HG02981 (cell line): ENCODE results near the gene ZC3H7B.

Experiments used
- ATAC-seq: cut with Tn5 transposase; IDR thresholded peaks from one replicate; pipeline ENCODE4 v1.9.1; 2021; ENCODE audit warnings: mild to moderate bottlenecking, moderate library complexity; ENCODE audit not compliant: unreplicated experiment

Gene ZC3H7B

DNA sequence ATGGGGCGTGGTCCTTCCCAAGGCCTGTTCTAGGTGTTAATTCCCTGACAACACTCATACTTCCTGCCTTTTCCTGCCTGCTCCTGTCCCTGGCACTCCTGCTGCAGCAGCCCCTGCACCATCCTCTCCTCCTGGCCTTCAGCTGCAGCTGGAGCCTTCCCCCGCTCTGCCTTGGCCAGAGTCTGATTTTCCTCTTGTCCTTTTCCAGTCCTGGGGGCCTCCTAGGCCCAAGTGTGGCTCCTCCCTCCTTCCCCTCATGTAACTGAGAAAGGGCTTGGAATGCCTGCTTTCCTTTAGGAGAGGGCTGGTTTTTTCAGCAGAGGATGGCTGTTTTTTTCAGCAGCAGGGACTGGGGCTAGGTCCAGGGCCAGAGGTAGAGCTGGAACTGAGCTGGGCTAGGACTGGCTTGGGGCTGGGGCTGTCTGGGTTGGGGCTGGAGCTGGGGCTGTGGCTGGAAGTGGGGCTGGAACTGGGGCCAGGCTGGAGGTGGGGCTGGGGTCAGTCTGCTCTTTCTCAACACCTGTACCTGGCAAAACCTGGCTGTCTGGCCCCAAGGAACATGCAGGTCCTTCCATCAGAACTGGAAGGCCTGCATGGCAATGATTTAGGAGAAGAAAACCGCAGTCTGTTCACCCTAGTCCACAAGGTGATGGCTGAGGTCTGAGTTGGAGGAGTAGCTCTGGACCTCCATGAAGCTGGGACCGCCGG, 23.6 kb downstream of the ZC3H7B start:
- no peak for ATAC-seq

DNA sequence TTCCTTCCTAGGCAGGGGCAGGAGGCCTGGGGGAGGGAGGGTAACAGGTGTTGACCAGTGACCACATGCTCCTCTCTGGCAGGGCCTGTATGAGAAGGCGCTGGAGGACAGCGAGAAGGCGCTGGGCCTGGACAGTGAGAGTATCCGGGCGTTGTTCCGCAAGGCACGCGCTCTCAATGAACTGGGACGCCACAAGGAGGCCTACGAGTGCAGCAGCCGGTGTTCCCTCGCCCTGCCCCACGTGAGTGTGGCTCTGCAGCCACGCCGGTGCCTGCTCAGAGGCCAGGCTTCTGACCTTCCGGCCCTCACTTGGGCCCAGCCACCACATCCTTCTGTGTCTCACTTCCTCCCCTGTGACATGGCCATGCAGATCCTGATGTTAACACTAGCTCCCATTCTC, 25.8 kb downstream of the ZC3H7B start:
- no peak for ATAC-seq

DNA sequence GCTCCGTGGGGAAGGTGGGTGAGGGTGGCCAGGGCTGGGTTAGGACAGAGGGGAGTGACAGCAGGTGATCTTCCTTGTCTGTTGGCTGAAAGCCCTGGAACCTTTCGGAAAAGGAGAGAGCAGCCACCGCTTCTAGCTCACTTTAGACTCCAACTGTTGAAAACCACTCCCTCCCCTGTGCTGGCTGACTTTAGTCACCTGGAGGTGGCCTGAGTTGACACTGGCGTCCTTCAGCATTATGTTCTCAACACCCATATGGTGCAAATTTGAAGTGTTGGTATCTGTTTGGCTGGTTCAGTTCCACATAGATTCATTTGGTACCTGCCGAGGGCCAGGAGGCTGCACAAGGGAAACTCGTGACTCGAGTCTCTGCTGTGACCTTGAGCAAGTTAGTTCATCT, 28.8 kb downstream of the ZC3H7B start:
- ATAC-seq, result no peak

DNA sequence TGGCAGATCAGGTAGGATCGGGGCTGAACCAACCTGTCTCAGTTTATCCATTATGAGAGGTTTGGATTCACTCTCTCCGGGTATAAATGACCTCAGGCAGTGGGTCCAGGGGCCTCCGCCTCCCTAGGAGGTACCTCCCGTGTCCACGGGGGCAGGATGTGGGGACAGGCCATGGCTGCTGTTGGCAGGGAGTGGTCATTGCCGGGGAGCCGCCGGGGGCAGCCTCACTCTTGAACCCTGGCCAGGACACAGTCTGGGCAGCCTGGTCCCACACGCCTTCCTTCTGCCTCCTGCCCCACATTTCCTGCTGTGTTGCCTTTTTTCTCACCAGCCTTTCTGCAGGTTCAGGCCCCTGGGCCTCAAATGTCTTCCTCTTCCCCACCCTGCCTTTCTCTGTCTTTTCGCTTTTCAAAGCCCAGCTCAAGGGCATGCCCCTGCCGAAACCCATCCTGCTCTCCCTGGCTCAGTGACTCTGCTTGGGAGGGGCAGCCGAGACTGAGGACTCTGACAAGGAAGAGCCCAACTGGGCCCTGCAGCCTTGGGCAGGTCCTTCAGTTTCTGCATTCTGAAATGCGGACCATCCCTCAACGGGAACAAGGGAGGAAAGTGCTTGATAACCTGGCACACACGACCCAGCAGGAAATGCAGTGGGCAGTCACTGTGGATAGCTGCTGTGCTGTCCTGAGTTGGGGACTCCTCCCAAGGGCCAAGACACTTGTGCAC, 31.1 kb downstream of the ZC3H7B start:
- no peak for ATAC-seq

DNA sequence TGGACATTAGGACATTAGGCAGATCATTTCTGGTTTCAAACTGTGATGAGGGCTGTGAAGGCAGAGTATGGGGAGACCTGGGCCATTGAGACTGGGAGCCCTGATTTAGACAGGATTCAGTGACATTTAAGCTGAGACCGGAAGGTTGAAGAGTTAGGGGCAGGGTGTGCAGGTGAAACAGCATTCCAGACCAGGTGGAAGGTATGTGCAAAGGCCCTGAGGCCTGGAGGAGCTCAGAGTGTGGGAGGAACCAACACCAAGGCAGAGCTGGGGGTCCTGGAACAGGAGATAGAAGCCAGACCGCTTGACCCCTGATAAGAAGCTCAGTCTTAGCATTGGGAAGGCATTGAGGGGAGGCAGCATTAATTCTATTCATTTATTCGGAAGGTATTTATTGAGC, 32.5 kb downstream of the ZC3H7B start:
- ATAC-seq, result no peak

DNA sequence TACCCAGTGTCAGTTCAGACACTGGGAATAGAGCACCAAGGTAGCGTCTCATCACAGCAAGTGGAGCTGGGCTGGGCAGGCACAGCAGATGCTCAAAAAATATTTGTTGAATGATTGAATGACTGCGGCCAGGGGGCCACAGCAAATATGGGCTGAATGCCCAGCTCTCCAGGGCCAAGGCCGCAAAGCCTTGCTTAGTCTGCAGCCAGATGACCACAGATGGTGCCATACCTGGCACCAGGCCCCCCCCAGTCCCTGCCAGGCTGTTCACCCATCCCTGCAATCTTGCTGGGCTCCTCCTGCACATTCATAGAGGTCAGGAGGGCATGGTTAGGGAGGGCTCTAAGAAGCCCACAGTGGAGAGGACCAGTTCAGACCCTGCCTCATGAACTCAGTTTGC, 32.9 kb downstream of the ZC3H7B start:
- no peak for ATAC-seq

DNA sequence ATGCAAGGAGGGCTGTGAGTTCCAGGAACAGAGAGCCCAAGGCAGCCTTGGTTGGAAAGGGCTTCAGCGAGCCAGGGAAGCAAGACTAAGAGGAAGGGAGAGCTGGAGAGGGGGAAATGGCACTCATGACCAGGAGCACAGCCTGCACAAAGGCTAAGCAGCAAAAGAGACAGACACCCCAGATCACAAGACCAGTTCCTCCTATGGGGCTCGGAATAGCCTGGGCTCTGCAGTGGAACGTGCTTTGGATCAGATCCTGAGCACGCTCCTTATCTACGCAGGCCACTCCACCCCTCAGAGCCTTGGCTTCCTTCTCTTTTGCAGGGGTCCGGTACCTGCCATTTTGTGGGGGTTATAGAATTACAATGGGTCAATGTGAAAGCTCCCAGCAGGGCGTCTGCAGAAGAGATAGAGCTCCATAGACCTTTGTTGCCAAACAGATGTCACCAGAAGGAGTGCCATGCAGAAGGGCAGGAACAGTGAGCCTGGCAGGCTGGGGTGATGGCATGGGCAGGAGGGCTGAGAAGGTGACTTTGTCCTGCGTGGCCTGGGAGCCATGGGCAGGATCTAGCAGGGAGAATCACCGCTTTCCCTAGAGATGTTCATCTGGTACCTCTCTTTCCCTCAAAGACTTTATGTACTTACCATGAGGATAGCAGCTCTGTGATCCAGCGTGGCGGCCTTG, 33.8 kb downstream of the ZC3H7B start:
- no peak for ATAC-seq

DNA sequence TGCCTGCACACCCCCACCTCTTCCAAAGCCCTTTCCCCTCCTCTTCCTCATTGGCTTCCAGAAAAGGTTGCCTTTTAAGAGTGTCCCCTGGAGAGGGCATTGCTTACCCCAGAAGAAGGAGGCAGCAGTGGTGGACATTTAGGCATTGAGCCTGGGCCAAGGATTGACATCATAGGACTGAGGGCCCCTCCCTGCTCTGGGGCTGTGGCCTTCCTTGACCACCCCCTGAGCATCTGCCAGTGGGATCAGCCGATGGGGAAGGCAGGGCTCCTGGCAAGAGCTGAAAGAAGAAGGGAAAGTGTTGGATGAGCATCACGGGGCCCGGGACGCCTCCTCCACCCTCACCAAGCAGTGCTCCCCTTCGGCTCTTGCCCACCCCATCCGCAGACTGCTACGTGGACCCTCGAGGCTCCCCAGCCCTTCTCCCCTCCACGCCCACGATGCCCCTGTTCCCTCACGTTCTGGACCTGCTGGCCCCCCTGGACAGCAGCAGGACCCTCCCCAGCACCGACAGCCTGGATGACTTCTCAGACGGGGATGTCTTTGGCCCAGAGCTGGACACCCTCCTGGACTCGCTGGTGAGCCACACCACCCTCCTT, 37.4 kb downstream of the ZC3H7B start:
- no peak for ATAC-seq

DNA sequence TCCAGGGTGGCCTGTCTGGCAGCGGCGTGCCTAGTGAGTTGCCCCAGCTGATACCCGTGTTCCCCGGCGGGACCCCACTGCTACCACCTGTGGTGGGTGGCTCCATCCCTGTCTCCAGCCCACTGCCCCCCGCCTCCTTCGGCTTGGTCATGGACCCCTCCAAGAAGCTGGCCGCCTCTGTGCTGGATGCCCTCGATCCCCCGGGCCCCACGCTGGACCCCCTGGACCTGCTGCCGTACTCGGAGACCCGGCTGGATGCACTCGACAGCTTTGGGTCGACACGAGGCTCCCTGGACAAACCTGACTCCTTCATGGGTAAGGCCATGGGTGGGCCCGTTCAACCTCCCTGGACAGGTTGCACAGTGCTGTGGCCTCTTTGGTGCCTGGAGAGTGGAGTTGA, 38.5 kb downstream of the ZC3H7B start:
- ATAC-seq, result no peak

DNA sequence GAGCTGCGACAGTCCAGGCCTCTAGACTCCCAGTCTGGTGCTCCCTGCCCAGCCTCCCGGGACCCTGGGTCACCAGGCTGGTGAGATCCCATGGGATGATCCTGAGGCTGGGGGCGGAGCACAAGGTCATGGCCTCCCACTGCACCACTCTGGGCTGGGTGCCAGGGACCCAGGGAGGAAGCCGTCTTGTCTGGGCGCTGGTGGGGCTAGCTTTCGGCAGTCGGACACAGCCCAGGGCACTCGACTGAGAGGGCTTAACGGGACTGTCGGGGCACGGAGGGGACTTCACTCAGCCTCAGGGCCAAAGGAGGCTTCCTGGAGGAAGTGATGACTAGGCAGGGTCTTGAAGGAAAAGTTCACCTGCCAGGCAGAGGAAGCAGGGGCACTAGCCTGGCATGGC, 39.0 kb downstream of the ZC3H7B start:
- ATAC-seq, result no peak

DNA sequence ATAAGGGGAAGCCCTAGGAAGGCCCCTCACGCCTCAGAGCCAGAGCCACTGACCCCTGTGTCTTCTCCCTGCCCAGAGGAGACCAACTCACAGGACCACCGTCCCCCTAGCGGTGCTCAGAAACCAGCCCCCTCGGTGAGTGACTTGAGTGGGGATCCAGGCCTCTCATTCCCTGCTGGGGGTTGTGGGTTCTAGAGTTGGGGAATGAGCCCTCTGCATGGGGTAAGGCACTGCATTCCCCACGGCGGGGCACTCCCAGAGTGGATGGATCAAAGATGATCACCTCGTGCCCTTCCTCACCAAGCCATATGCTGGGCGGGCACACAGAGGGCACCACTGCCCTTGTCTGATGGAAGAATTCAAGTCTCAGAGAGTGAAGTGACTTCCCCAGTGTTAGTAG, 39.7 kb downstream of the ZC3H7B start:
- ATAC-seq, result no peak

DNA sequence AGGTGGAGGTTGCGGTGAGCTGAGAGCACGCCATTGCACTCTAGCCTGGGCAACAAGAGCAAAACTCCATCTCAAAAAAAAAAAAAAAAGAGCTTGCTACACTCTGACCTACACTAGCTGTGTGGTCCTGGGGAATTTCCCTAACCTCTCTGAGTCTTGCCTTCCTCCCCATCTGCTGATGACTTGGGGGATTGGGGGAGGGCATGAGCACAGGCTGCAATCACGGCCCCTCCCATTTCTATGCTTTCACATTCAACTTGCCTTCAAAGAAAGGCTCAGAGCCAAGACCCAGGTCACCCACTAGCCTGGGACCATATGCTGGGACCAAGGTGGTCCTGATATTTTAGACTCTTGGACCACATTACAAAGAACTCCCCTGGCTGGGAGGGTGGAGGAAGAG, 40.7 kb downstream of the ZC3H7B start:
- no peak for ATAC-seq

DNA sequence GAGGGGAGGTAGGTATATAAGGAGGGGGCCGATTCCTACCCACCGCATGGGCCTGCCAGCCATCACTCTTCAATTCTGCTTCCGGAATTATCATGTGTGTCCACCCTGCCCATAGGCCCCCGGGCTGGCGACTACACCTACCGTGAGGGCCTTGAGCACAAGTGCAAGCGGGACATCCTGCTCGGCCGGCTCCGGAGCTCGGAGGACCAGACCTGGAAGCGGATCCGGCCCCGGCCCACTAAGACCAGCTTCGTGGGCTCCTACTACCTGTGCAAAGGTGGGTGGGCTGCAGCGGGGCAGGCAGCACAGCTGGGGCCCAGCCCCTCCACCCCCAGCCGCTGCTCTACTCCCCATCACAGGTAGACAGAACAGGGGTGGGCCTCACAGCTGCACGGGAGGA, 42.0 kb downstream of the ZC3H7B start:
- no peak for ATAC-seq

DNA sequence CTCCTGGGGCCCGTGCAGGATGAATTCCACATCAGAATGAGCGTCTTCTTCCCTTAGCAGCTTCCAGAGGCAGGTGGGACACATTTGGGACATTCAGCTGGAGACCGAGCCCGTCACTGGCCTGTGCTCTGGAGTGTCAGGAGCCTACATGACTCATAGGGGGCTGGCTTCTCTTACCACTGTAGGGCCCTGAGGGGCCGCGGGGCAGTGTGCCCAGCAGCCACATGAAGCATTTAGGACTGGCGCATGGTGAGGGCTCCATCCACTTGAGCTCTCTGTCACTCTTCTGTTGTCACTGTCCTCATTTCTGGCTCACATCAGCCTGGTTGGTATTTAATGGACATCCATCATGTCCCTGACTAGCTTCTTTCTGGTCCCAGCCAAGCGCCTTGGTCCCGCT, 42.4 kb downstream of the ZC3H7B start:
- no peak for ATAC-seq

DNA sequence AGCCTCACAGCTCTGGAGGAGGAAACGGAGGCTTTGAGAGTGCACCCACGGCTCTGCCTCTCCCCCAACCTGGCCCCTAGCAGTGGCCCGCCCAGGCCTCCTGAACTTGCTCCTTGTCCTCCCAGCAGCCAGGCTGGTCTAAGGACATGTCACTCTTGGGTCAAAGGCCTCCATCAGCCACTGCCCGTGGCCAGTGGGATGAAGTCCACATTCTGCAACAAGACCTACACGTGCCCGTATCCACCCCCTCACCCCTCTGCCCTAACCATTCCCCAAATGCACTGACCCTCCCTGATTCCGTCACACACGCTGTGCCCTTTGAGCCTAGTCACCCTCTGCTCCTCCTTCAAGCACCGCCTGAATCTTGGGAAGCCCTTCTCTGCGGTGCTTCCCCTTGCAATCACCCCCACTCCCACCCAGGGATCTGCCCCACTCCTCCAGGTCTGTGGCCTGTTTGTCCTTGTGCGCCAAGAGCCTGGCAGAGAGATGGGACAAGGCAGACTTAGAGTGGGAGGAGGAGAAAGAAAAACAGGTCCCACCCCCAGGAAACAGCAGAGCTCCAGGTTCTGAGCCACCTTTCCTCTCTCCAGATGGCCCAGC, 43.0 kb downstream of the ZC3H7B start:
- no peak for ATAC-seq

DNA sequence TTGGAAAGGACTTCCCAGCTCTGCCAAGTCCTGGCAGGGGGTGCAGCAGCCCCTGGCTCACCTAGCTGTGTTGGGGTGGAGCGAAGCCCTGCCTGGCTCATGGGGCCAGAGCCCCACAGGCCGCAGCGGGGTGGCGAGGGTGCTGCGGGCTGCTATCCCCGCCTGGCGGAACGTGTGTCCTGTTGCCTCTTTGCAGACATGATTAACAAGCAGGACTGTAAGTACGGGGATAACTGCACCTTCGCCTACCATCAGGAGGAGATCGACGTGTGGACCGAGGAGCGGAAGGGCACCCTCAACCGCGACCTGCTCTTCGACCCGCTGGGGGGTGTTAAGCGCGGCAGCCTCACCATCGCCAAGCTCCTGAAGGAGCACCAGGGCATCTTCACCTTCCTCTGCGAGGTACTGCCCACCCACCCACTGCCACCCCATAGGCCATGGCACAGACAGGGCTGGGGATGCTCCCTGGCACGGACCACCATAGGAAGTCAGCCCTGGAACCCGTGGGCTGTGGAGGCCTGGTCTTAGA, 44.5 kb downstream of the ZC3H7B start:
- no peak for ATAC-seq

DNA sequence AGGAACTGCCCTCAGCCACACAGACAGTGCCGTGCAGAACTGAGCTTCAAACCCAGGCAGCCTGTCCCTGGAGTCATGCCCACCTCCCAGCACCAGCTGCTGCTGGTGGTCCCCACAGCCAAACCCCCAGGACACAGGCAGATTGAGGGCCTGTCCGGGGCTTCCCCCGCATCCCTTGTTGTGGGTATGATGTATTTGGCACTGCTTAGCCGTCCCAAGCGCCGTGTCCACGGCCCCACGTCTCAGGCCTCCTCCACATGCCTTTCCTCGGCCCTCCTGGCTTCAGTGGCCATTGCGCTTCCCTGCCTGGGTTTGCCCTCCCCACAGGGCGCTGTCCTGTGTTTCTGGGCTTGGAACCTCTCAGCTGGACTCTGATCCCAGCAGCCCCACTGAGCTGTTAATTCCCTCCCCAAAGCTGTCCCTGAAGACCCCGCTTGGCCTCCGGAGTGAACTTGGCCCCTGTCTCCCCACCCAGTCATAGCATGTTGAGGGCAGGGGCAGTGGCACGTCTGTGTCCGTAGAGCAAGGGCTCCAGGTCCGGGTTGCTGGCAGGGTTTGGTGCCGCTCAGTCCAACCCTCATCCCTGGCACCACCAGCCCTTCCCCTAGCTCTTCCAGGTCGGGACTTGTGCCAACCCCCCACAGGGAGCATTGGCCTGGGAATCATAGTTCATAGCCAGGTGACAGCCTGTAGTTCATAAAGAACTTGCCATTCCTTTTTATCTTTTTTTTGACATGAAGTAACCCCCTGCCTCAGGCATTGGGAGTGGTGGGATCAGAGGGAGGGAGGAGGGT, 45.9 kb downstream of the ZC3H7B start:
- ATAC-seq, result no peak

DNA sequence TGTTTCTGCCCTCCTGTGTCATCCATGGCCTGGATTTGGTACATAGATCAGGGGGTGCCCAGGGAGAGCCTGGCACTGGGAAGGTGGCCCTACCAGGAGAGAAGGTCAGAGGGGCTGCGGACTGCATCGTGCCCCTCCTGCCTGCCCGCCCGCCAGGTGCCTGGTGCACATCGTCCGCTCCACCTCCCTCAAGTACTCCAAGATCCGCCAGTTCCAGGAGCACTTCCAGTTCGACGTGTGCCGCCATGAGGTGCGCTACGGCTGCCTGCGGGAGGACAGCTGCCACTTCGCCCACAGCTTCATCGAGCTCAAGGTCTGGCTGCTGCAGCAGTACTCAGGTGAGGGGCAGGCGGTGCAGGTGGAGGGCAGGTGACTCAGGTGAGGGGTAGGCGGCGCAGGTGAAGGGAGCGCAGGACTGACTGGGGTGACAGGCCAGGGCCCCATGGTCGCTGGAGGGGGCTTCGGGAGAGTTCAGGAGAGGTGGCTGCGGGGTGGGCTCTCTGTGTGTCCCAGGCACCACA, 47.7 kb downstream of the ZC3H7B start:
- no peak for ATAC-seq

DNA sequence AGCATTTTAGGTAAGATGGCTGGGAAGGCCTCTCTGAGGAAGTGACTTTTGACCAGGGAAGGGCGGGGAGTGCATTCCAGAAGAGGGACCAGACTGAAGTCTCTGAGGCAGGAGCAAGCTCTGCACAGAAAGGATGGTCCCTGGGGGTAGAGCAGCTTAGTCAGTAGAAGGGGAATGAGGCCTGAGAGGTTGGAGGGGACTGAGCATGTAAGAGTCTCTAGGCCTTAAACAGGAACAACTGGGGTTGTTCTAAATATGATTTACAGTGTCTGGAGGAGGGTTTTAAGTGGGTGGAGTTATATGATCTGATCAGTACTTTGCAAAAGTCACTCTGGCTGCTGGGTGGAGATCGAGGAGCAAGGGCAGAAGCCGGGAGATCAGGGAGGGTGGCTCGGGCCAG, 48.8 kb downstream of the ZC3H7B start:
- no peak for ATAC-seq

DNA sequence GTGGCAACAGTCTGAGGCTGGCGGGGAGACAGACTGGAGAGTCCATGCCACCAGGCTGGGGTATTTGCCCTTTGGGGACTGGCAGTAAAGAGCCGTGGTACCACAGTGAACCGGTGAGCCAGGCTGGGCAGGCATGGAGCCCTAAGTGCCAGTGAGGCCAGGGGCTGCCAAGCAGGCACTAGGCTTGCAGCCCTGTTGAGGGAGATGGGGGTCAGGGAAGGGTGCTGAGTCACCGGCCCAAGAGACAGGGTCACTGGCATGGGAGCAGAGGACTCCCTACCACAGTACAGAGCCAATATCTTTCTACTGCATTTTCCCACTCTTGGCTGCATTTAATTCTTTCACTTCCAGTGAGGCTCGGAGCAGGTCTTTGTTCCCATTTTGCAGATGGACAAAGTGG, 49.7 kb downstream of the ZC3H7B start:
- no peak for ATAC-seq
